HepG2 (cell line): ENCODE data around the gene DRC7. TPM values are rescaled to one million over a fixed set of nuclear protein-coding genes. Genes with fewer than 3 reads are reported as not detected.

Experiments
- AKAP8 ChIP-seq: sonication (generic); formaldehyde crosslinking; IDR thresholded peaks from 2 replicates; pipeline ENCODE4 v1.5.1; 2020; ENCODE audit warnings: mild to moderate bottlenecking, missing genetic modification reagents
- ARNTL ChIP-seq: sonication (generic); formaldehyde crosslinking; IDR thresholded peaks from 2 replicates; pipeline ENCODE4 v1.4.0; 2020; ENCODE audit warnings: mild to moderate bottlenecking, missing genetic modification reagents
- BATF2 ChIP-seq: sonication (generic); formaldehyde crosslinking; IDR thresholded peaks from 2 replicates; pipeline ENCODE4 v1.8.0; 2022; ENCODE audit warnings: mild to moderate bottlenecking, missing genetic modification reagents, moderate library complexity
- KAT8 ChIP-seq: IDR thresholded peaks from 2 replicates; pipeline ENCODE4 v1.6.1; 2016; ENCODE audit warnings: missing genetic modification reagents, missing compliant biosample characterization
- KDM3A ChIP-seq: IDR thresholded peaks from 2 replicates; pipeline ENCODE4 v1.6.1; 2018; ENCODE audit warnings: low read depth, missing compliant biosample characterization
- KLF11 ChIP-seq: IDR thresholded peaks from 2 replicates; pipeline ENCODE4 v1.6.1; 2016; ENCODE audit warnings: missing compliant biosample characterization
- KLF13 ChIP-seq: sonication (generic); formaldehyde crosslinking; IDR thresholded peaks from 2 replicates; pipeline ENCODE4 v1.4.0; 2020; ENCODE audit warnings: mild to moderate bottlenecking, missing genetic modification reagents
- MED8 ChIP-seq: sonication (generic); formaldehyde crosslinking; IDR thresholded peaks from 2 replicates; pipeline ENCODE4 v1.8.1; 2023; ENCODE audit warnings: mild to moderate bottlenecking, missing genetic modification reagents; ENCODE audit not compliant: insufficient replicate concordance
- MTERF4 ChIP-seq: sonication (generic); formaldehyde crosslinking; IDR thresholded peaks from 2 replicates; pipeline ENCODE4 v1.8.0; 2023; ENCODE audit warnings: mild to moderate bottlenecking, missing genetic modification reagents
- NONO ChIP-seq, 2 experiments: fragments of 450-650 bp in 1 of 2; sonication (generic) in 1 of 2; formaldehyde crosslinking in 1 of 2; IDR thresholded peaks in 1 of 2; conservative IDR thresholded peaks in 1 of 2; 2 replicates each; pipeline versions ENCODE4 v1.6.1 to v1.8.0; 2017 to 2022; ENCODE audit warnings: mild to moderate bottlenecking in 1 of 2, missing genetic modification reagents in 1 of 2, moderate library complexity in 1 of 2
- NR0B2 ChIP-seq: sonication (generic); formaldehyde crosslinking; IDR thresholded peaks from 2 replicates; pipeline ENCODE4 v1.4.0; 2020; ENCODE audit warnings: mild to moderate bottlenecking, missing genetic modification reagents
- RXRA ChIP-seq: sonication (generic); formaldehyde crosslinking; IDR thresholded peaks from 2 replicates; pipeline ENCODE4 v1.5.1; 2020; ENCODE audit warnings: missing genetic modification reagents
- SP4 ChIP-seq: sonication (generic); formaldehyde crosslinking; IDR thresholded peaks from 2 replicates; pipeline ENCODE4 v1.8.1; 2023; ENCODE audit warnings: mild to moderate bottlenecking, missing genetic modification reagents
- TOPORS ChIP-seq: sonication (generic); formaldehyde crosslinking; IDR thresholded peaks from 2 replicates; pipeline ENCODE4 v1.8.0; 2023; ENCODE audit warnings: mild to moderate bottlenecking, missing genetic modification reagents
- ZBED4 ChIP-seq: sonication (generic); formaldehyde crosslinking; IDR thresholded peaks from 2 replicates; pipeline ENCODE4 v1.4.0; 2020; ENCODE audit warnings: missing genetic modification reagents, borderline replicate concordance
- ZBTB10 ChIP-seq: sonication (generic); formaldehyde crosslinking; IDR thresholded peaks from 2 replicates; pipeline ENCODE4 v1.4.0; 2020; ENCODE audit warnings: missing genetic modification reagents, borderline replicate concordance
- ZMYM4 ChIP-seq: sonication (generic); formaldehyde crosslinking; IDR thresholded peaks from 2 replicates; pipeline ENCODE4 v1.8.1; 2023; ENCODE audit warnings: mild to moderate bottlenecking, missing genetic modification reagents
- ZNF276 ChIP-seq: sonication (generic); formaldehyde crosslinking; IDR thresholded peaks from 2 replicates; pipeline ENCODE4 v1.4.0; 2020; ENCODE audit warnings: mild to moderate bottlenecking, low read depth, missing genetic modification reagents
- ZNF414 ChIP-seq: sonication (generic); formaldehyde crosslinking; IDR thresholded peaks from 2 replicates; pipeline ENCODE4 v1.5.0; 2020; ENCODE audit warnings: missing genetic modification reagents
- polyA plus RNA-seq, 8 experiments: library from polyadenylated mRNA; depleted of rRNA in 3 of 8; stranded (reverse) in 7 of 8; unstranded in 1 of 8; fragments of >200 nt; fragmentation: Illumina TruSeq in 4 of 8; extraction: Trizol in 4 of 8; gene quantifications; 2 replicates each; pipeline versions ENCODE4 v1.2.1 to v1.2.3, GENCODE V29; 2011 to 2016; ENCODE audit warnings: low read depth in 4 of 8, missing spikeins in 1 of 8, mixed read lengths in 1 of 8; ENCODE audit not compliant: insufficient read depth in 1 of 8
- total RNA-seq, 5 experiments: library from RNA; depleted of rRNA; stranded (reverse); fragments of >200 nt; fragmentation: Illumina TruSeq; extraction: Trizol; gene quantifications; 2 replicates each; pipeline ENCODE4 v1.2.3, GENCODE V29; 2016; ENCODE audit warnings: low read depth in 1 of 5

DRC7 gene
- total and polyA plus RNA-seq, 2 of the 13 experiments (the other 11 are each of a cell fraction or from before 2014, with no cell fraction given): 2.7 to 3.4 TPM

GRCh38 chr16:57709663-57710062 lies 15.1 kb downstream of the DRC7 start (continued):
- no peak for TF ChIP-seq ZBED4 (CRISPR knock-in tag)
- no peak for TF ChIP-seq AKAP8 (CRISPR knock-in tag)
- no peak for TF ChIP-seq NR0B2 (CRISPR knock-in tag)
- no peak for TF ChIP-seq KLF11 (CRISPR knock-in tag)
- no peak for TF ChIP-seq MED8 (CRISPR knock-in tag)
- no peak for TF ChIP-seq TOPORS (CRISPR knock-in tag)
- TF ChIP-seq ZBTB10 (CRISPR knock-in tag): peak; percentile 34; the same call in 1 of the 2 replicates
- no peak for TF ChIP-seq KDM3A (CRISPR knock-in tag)
- TF ChIP-seq KAT8: no peak
- no peak for TF ChIP-seq KLF13 (CRISPR knock-in tag)
- TF ChIP-seq ARNTL (CRISPR knock-in tag): no peak
- TF ChIP-seq NONO (IDR thresholded peaks at IDR 0.05): no peak
- TF ChIP-seq NONO (CRISPR knock-in tag; conservative IDR thresholded peaks at IDR 0.05): 0 out of 2 replicates have a peak, but pooled peaks have one; percentile 25
- TF ChIP-seq ZNF414 (CRISPR knock-in tag): no peak
- no peak for TF ChIP-seq BATF2 (CRISPR knock-in tag)
- TF ChIP-seq SP4: no peak
- TF ChIP-seq ZMYM4 (CRISPR knock-in tag): no peak; the same call in 1 of the 2 replicates
- no peak for TF ChIP-seq RXRA
- no peak for TF ChIP-seq ZNF276
- no peak for TF ChIP-seq MTERF4 (CRISPR knock-in tag)
